Endothelial cell of umbilical vein (primary cell): ENCODE measurements around the gene SNAI3.

ENCODE experiments used
- EZH2 ChIP-seq: IDR thresholded peaks from 2 replicates; pipeline ENCODE4 v1.6.1; 2012; ENCODE audit warnings: borderline replicate concordance, low read depth, mild to moderate bottlenecking, moderate library complexity, low read length, inconsistent platforms; ENCODE audit not compliant: severe bottlenecking
- TF ChIP-seq, protein P1 (sequence below), 2 donors: IDR thresholded peaks; 1 replicate in 1 of 2; 2 replicates in 1 of 2; pipeline ENCODE4 v1.5.1; 2011; ENCODE audit warnings: low read length in 2 of 2, mild to moderate bottlenecking in 2 of 2, moderate library complexity in 2 of 2, control low read depth in 1 of 2, inconsistent platforms in 1 of 2, low read depth in 1 of 2; ENCODE audit not compliant: insufficient read depth in 1 of 2; ENCODE audit errors: extremely low read depth in 1 of 2

DNA sequence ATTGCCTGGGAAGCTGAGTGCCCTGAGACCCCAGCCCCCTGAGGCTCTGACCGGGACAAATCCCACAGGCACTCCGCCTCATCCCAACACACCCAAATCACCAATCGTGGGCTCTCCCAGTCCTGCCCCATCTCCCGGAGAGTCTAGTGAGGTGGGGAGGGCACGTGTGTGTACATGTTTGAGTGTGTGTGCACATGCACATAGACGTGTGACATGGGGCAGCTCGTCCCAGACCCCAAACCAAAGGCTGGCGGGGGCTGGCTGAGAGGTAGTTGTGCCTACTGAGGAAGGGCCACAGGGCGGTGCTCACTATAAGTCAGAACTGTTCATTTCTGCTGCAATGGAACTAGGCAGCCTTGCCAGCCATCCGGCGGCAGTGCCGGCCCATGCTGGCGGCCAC lies 8.6 kb downstream of the SNAI3 start:
- TF ChIP-seq, protein P1, sequence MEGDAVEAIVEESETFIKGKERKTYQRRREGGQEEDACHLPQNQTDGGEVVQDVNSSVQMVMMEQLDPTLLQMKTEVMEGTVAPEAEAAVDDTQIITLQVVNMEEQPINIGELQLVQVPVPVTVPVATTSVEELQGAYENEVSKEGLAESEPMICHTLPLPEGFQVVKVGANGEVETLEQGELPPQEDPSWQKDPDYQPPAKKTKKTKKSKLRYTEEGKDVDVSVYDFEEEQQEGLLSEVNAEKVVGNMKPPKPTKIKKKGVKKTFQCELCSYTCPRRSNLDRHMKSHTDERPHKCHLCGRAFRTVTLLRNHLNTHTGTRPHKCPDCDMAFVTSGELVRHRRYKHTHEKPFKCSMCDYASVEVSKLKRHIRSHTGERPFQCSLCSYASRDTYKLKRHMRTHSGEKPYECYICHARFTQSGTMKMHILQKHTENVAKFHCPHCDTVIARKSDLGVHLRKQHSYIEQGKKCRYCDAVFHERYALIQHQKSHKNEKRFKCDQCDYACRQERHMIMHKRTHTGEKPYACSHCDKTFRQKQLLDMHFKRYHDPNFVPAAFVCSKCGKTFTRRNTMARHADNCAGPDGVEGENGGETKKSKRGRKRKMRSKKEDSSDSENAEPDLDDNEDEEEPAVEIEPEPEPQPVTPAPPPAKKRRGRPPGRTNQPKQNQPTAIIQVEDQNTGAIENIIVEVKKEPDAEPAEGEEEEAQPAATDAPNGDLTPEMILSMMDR (IDR thresholded peaks at IDR 0.05; ENCODE audit: extremely low read depth in 1 of 2, insufficient read depth in 1 of 2, low read depth in 1 of 2, low read length in 2 of 2) = no peak
- no peak for TF ChIP-seq EZH2
